ENCODE results near the gene NBDY.
A peak's percentile ranks its signal among the peaks of the same experiment; 100 is the strongest.
"Not testable (repeated sequence)": the region's sequence is repeated elsewhere in the genome, so short reads cannot be mapped to it uniquely, and the experiment has no call there.

NBDY gene

GRCh38 chrX:56800801-56801200 lies 71.8 kb downstream of the NBDY start:
- DNase-seq (ENCODE audit: low spot score) = no peak

GRCh38 chrX:56802428-56802827 lies 73.4 kb downstream of the NBDY start:
- no peak for DNase-seq (ENCODE audit: low spot score)

- DNase-seq (ENCODE audit: low spot score) = peak; percentile 61
Measured at GRCh38 chrX:56802921-56803849, 74.1 kb downstream of the NBDY start.

GRCh38 chrX:56803850-56804681 lies 75.0 kb downstream of the NBDY start:
- DNase-seq (ENCODE audit: low spot score) = no peak

GRCh38 chrX:56804867-56805266 lies 75.8 kb downstream of the NBDY start:
- DNase-seq (ENCODE audit: low spot score) = no peak

- DNase-seq (ENCODE audit: low spot score) = no peak
Measured at GRCh38 chrX:56805399-56805798, 76.4 kb downstream of the NBDY start.

GRCh38 chrX:56806176-56806575 lies 77.1 kb downstream of the NBDY start:
- DNase-seq (ENCODE audit: low spot score) = not testable (repeated sequence)

- DNase-seq (ENCODE audit: low spot score) = no peak
Measured at GRCh38 chrX:56811599-56811998, 82.6 kb downstream of the NBDY start.

GRCh38 chrX:56812515-56813105 lies 83.6 kb downstream of the NBDY start:
- peak; percentile 32 for DNase-seq (ENCODE audit: low spot score)

- DNase-seq (ENCODE audit: low spot score) = peak; percentile 62
Measured at GRCh38 chrX:56813318-56813837, 84.3 kb downstream of the NBDY start.

GRCh38 chrX:56817179-56817578 lies 88.1 kb downstream of the NBDY start:
- DNase-seq (ENCODE audit: low spot score) = no peak

GRCh38 chrX:56826020-56826419 lies 97.0 kb downstream of the NBDY start:
- no peak for DNase-seq (ENCODE audit: low spot score)

GRCh38 chrX:56833626-56834025 lies 104.6 kb downstream of the NBDY start:
- DNase-seq (ENCODE audit: low spot score) = no peak

GRCh38 chrX:56853436-56853835 lies 124.4 kb downstream of the NBDY start:
- DNase-seq (ENCODE audit: low spot score) = no peak

GRCh38 chrX:56857042-56857441 lies 128.0 kb downstream of the NBDY start:
- no peak for DNase-seq (ENCODE audit: low spot score)

GRCh38 chrX:56860888-56861287 lies 131.8 kb downstream of the NBDY start:
- no peak for DNase-seq (ENCODE audit: low spot score)

Measured in GM03348 (cell line).